SK-MEL-5 (cell line): ENCODE measurements around the gene DBP. TPM values are rescaled to one million over a fixed set of nuclear protein-coding genes. Genes with fewer than 3 reads are reported as not detected.
"Not testable (repeated sequence)": the region's sequence is repeated elsewhere in the genome, so short reads cannot be mapped to it uniquely, and the experiment has no call there.

Experiments
- DNase-seq: peaks from one replicate; pipeline ENCODE4 v3.0.0-alpha.2; 2016; ENCODE audit warnings: low read depth, low spot score
- in situ Hi-C: cut with HindIII; loops from 2 replicates; pipeline ENCODE4 v1.10.0; 2016; ENCODE audit warnings: low sequenced_read_pairs, high pct_unique_total_duplicates, low pct_unique_long_range_greater_than_20kb
- polyA plus RNA-seq, 2 experiments: library from polyadenylated mRNA; depleted of rRNA; stranded (reverse); fragments of >200 nt; gene quantifications; 2 replicates each; pipeline ENCODE4 v1.2.3, GENCODE V29; 2015
- total RNA-seq: library from RNA; depleted of rRNA; stranded (reverse); fragments of >200 nt; shearing (Covaris generic); gene quantifications from 2 replicates; pipeline ENCODE4 v1.2.3, GENCODE V29; 2014; rRNA removed

Gene DBP, protein sequence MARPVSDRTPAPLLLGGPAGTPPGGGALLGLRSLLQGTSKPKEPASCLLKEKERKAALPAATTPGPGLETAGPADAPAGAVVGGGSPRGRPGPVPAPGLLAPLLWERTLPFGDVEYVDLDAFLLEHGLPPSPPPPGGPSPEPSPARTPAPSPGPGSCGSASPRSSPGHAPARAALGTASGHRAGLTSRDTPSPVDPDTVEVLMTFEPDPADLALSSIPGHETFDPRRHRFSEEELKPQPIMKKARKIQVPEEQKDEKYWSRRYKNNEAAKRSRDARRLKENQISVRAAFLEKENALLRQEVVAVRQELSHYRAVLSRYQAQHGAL
- total RNA-seq = 19.9 and 21.3 TPM in 2 replicates
- polyA plus RNA-seq (2015; cell fraction: cytosol; rRNA removed) = 8.9 and 10.5 TPM in 2 replicates
- 0.92 and 7.4 TPM in 2 replicates for polyA plus RNA-seq (2015; cell fraction: nucleus; rRNA removed)

DNA sequence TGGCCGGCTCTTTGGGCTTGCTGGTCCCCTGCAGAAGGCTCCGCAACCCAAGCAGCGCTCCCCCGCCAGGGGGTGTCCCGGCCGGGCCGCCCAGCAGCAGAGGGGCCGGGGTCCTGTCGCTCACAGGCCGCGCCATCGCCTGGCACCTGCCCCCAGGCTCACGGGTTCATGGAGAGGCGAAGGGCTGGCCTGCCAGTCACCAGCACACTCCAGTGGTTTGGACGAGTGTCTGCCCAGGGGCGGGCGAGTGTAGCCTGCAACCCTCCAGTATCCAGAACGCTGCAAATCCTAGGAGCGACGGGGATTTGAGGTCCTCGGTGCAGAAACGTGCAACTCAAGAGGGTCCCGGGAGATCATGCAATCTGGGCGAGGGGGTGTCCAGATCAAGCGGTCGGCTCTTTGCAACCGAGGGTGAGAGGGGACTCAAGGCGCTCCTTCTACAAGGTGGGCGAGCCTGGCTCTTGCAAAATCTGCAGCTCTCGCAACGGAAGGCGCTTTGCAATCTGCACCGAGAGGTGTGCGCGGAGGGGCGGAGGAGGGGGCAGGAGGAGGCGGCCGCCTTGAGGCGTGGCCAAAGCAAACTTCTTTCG, at the start of gene DBP:
Gene DBP (minus strand): TSS at position 521 of the 590 bp plus-strand sequence. CDS start 385 bp downstream, at position 136.
- in situ Hi-C loops = no loop called here
- no peak for DNase-seq

DNA sequence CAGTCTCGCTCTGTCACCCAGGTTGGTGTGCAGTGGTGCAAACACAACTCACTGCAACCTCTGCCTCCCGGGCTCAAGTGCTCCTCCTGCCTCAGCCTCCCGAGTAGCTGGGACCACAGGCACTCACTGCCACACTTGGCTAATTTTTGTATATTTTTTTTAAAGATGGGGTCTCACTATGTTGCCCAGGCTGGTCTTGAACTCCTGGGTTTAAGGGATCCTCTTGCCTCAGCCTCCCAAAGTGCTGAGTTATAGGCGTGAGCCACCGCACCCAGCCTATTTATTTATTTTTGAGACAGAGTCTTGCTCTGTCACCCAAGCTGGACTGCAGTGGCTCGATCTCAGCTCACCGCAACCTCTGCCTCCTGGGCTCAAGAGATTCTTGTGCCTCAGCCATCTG, 49.5 kb upstream of the DBP start:
- in situ Hi-C loops, DNase-seq: not testable (repeated sequence)

DNA sequence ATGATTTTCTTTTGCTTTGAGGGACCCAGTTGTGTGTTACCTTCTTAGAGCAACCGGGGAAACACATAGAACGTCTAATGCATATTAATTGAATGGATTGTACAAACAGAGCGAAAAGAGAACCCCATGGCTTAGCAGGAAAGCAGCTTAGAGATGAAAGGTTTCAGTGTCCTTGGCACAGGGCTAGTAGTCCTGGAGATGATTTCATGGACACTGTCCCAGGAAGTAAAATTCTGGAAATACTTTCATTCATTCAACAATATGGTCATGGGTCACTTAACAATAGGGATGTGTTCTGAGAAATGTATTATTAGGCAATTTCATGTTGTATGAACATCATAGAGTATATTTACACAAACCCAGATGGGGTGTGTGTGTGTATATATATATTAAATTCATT, 48.9 kb upstream of the DBP start:
- peak; percentile 58 for DNase-seq
- in situ Hi-C loops = no loop called here

DNA sequence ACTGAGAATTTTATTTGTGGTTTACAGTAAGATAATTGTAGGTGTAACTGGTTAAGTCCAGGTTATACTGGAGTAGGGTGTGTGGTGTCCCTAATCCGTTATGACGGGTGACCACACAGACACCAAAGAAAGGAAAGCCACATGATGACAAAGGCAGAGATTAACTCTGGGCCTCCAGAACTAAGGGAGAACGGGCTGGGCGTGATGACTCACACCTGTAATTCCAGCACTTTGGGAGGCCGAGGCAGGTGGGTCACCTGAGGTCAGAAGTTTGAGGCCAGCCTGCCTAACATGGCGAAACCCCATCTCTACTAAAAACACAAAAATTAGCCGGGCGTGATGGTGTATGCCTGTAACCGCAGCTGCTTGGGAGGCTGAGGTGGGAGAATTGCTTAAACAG, 48.4 kb upstream of the DBP start:
- no peak for DNase-seq
- in situ Hi-C loops = no loop called here

DNA sequence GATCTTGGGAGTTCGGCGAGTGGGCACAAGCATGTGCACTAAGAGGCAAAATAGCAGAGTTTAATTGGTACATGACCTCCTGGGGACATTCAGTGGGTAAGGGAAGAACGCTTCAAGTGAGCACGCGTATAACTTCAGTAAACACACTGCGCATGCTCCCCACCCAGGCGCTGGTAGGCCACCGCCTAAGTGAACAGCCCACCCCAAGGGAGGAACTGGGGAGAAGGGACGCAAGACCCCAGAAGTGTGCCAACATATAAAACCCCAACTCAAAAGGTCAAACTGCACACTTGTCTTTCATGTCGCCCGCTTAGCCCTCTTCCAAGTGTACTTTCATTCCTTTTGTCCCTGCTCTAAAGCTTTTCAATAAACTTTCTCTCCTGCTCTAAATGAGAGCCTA, 46.2 kb upstream of the DBP start:
- no peak for DNase-seq
- in situ Hi-C loops = no loop called here

GRCh38 chr19:48681127-48681470, 43.9 kb upstream of the DBP start:
- in situ Hi-C loops = no loop called here
- DNase-seq = peak; percentile 28

DNA sequence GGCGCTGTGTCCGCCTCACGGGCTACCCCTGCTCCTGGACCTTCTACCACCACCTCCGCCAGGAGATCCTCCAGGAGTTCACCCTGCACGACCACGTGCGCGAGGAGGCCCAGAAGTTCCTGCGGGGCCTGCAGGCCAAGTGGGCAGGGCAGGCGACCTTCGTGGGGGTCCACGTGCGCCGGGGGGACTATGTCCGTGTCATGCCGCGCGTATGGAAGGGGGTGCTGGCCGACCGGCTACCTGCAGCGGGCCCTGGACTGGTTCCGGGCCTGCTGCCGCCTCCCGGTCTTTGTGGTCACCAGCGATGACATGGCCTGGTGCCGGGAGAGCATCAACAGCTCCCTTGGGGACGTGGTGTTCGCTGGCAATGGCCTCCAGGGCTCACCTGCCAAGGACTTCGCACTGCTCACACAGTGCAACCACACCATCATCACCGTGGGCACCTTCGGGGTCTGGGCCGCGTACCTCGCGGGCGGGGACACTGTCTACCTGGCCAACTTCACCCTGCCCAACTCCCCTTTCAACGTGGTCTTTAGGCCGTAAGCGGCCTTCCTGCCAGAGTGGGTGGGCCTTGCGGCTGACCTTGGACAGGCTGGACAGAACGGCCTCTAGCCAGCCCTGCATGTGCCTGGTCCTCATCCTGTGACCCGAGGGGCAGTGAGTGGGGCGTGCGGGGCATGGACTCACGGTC, 43.4 kb upstream of the DBP start:
- no peak for DNase-seq
- in situ Hi-C loops = no loop called here

DNA sequence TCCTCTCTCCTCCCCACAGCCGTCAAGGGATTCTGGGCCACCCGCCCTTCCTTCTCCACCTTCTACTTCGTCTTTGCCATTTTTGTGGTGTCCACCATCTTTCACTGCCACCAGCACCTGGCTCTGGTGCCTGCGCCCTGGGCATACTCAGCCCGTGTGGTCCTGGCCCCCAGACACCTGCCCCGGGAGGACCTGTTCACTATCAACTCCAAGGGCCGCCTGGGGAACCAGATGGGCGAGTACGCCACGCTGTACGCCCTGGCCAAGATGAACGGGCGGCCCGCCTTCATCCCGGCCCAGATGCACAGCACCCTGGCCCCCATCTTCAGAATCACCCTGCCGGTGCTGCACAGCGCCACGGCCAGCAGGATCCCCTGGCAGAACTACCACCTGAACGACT, 42.8 kb upstream of the DBP start:
- in situ Hi-C loops, DNase-seq: not testable (repeated sequence)

DNA sequence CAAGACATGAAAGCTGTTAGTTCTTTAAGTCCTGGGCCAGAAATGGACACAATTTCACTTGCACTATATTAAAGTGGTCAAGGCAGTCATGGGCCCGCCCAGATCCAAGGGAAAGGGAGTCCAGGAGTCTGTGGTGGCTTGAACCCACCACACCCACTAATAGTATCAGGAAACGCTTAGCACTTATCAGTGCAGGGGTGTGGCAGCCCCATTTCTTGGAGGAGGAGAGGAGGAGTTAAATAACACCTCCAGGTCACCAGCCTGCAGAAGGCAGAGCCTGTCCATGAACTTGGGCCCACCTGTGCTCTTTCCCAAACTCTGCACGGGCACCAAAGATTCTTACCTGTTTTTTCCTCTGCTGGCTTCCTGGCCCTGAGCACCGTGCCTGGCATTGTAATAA, 41.0 kb upstream of the DBP start:
- in situ Hi-C loops = no loop called here
- no peak for DNase-seq

DNA sequence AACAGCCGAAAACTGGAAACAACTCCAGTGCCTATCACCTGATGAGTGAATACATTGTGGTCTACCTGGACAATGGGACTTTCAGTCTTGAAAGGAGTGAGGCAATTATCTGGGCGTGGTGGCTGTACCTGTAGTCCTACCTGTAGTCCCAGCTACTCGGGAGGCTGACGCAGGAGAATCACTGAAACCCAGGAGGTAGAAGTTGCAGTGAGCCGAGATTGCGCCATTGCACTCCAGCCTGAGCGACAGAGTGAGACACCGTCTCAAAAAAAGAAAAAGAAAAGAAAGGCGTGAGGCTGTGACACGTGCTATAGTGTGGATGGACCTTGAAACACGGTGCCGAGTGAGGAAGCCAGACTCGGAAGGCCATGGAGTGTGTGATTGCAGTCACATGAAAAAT, 39.7 kb upstream of the DBP start:
- in situ Hi-C loops = no loop called here
- no peak for DNase-seq

GRCh38 chr19:48676487-48676886, 39.3 kb upstream of the DBP start:
- in situ Hi-C loops = no loop called here
- DNase-seq = no peak

- DNase-seq = peak; percentile 95
- in situ Hi-C loops = no loop called here
Measured at GRCh38 chr19:48674921-48675824, 38.0 kb upstream of the DBP start.

GRCh38 chr19:48674216-48674809, 37.1 kb upstream of the DBP start:
- no peak for DNase-seq
- in situ Hi-C loops = no loop called here

GRCh38 chr19:48673436-48674100, 36.4 kb upstream of the DBP start:
- no peak for DNase-seq
- in situ Hi-C loops = no loop called here

- no peak for DNase-seq
- in situ Hi-C loops = no loop called here
Measured at GRCh38 chr19:48672994-48673393, 35.8 kb upstream of the DBP start, which contains the start of gene NTN5. NTN5 (minus strand) TSS chr19:48673017; CDS start chr19:48670986, 2,031 bp downstream.

GRCh38 chr19:48671446-48671995, 34.3 kb upstream of the DBP start:
- in situ Hi-C loops = no loop called here
- no peak for DNase-seq
